HFFc6 (cell line): ENCODE data around the gene SEMA3A. TPM values are rescaled to one million over a fixed set of nuclear protein-coding genes. Genes with fewer than 3 reads are reported as not detected.

Experiments
- DNase-seq: peaks from one replicate; pipeline ENCODE4 v3.0.0-alpha.2; 2018
- H3K27ac Mint-ChIP-seq: 2 replicates; pipeline ENCODE4 v1.8.0; 2020; ENCODE audit warnings: mild to moderate bottlenecking, mixed read lengths
- H3K27me3 Mint-ChIP-seq: 2 replicates; pipeline ENCODE4 v1.8.0; 2021; ENCODE audit warnings: mild to moderate bottlenecking, moderate library complexity, mixed read lengths; ENCODE audit not compliant: insufficient read depth
- H3K36me3 Mint-ChIP-seq: 2 replicates; pipeline ENCODE4 v1.8.0; 2021; ENCODE audit warnings: low read depth, mixed read lengths
- H3K4me1 Mint-ChIP-seq: 2 replicates; pipeline ENCODE4 v1.8.0; 2020; ENCODE audit warnings: low read depth, mixed read lengths
- H3K4me3 Mint-ChIP-seq: 2 replicates; pipeline ENCODE4 v1.8.0; 2020; ENCODE audit warnings: mild to moderate bottlenecking, moderate library complexity, mixed read lengths
- H3K9me3 Mint-ChIP-seq: 2 replicates; pipeline ENCODE4 v1.8.0; 2020; ENCODE audit warnings: mild to moderate bottlenecking, mixed read lengths
- CTCF ChIP-seq: fragments of 200-600 bp; sonication (generic); IDR thresholded peaks from 2 replicates; pipeline ENCODE4 v1.5.0; 2021; ENCODE audit warnings: antibody characterized with exemption, mild to moderate bottlenecking
- total RNA-seq, 6 experiments: library from RNA; stranded (reverse); fragmentation: NEBNext Ultra II Directional; extraction: Animal tissue kit (Norgen Biotek cat#: 25700); gene quantifications; 2 replicates in 1 of 6; 3 replicates in 5 of 6; pipeline ENCODE4 v1.2.3, GENCODE V29; 2021

SEMA3A gene
- total RNA-seq, 6 experiments from 2014 or later, result 56.9 to 86.2 (median 74.4) TPM

GRCh38 chr7:84232646-84233045 lies 38.1 kb upstream of the SEMA3A start:
- Mint-ChIP-seq H3K27ac (peak overlapping the region; percentile 58), H3K27me3 (no peaks in the 10 kb centered on the region; the same call in 1 of the 2 replicates), H3K4me3 (peak overlapping the region; percentile 2; the same call in 1 of the 2 replicates), H3K36me3 (peaks cover 10% of the 10 kb centered on the region), H3K9me3 (no peaks in the 10 kb centered on the region), H3K4me1 (peaks cover 68% of the 10 kb centered on the region)
- DNase-seq, result peak; percentile 70
- peak; percentile 62 for TF ChIP-seq CTCF

- H3K36me3 Mint-ChIP-seq, result peaks cover 10% of the 10 kb centered on the region
- H3K27me3 Mint-ChIP-seq, result no peaks in the 10 kb centered on the region; the same call in 1 of the 2 replicates
- peaks cover 53% of the 10 kb centered on the region for H3K4me1 Mint-ChIP-seq
- peak overlapping the region; percentile 87 for H3K27ac Mint-ChIP-seq
- peak; percentile 65 for DNase-seq
- no peaks in the 10 kb centered on the region for H3K9me3 Mint-ChIP-seq
- peak overlapping the region; percentile 38 for H3K4me3 Mint-ChIP-seq
- no peak for TF ChIP-seq CTCF
Measured at GRCh38 chr7:84231157-84231556, 36.6 kb upstream of the SEMA3A start.

GRCh38 chr7:84230491-84230890 lies 35.9 kb upstream of the SEMA3A start:
- Mint-ChIP-seq H3K4me3 (no peak overlapping the region), H3K9me3 (no peaks in the 10 kb centered on the region), H3K4me1 (peaks cover 46% of the 10 kb centered on the region), H3K36me3 (peaks cover 9% of the 10 kb centered on the region), H3K27ac (no peak overlapping the region; the same call in 1 of the 2 replicates), H3K27me3 (no peaks in the 10 kb centered on the region; the same call in 1 of the 2 replicates)
- no peak for DNase-seq
- no peak for TF ChIP-seq CTCF

- no peak for TF ChIP-seq CTCF
- H3K27me3 Mint-ChIP-seq, result no peaks in the 10 kb centered on the region; the same call in 1 of the 2 replicates
- no peak overlapping the region for H3K4me3 Mint-ChIP-seq
- no peak overlapping the region for H3K27ac Mint-ChIP-seq
- H3K4me1 Mint-ChIP-seq, result peaks cover 37% of the 10 kb centered on the region
- H3K36me3 Mint-ChIP-seq, result peaks cover 4% of the 10 kb centered on the region
- no peak for DNase-seq
- H3K9me3 Mint-ChIP-seq, result no peaks in the 10 kb centered on the region
Measured at GRCh38 chr7:84228526-84228925, 33.9 kb upstream of the SEMA3A start.

- Mint-ChIP-seq H3K36me3 (peaks cover 4% of the 10 kb centered on the region), H3K9me3 (no peaks in the 10 kb centered on the region), H3K27ac (no peak overlapping the region), H3K4me3 (no peak overlapping the region), H3K27me3 (no peaks in the 10 kb centered on the region), H3K4me1 (peaks cover 22% of the 10 kb centered on the region)
- no peak for DNase-seq
- no peak for TF ChIP-seq CTCF
Measured at GRCh38 chr7:84226759-84227158, 32.2 kb upstream of the SEMA3A start.

- no peak for TF ChIP-seq CTCF
- Mint-ChIP-seq H3K9me3 (no peaks in the 10 kb centered on the region), H3K4me3 (no peak overlapping the region), H3K4me1 (peaks cover 6% of the 10 kb centered on the region), H3K36me3 (peaks cover 22% of the 10 kb centered on the region; the same call in 1 of the 2 replicates), H3K27me3 (no peaks in the 10 kb centered on the region), H3K27ac (no peak overlapping the region)
- DNase-seq, result no peak
Measured at GRCh38 chr7:84224505-84224904, 29.9 kb upstream of the SEMA3A start.
